HUDEP-2 (cell line): ENCODE measurements around the gene RASD1.
A peak's percentile ranks its signal among the peaks of the same experiment; 100 is the strongest.

Experiments used
- DNase-seq, 76 experiments: peaks; one replicate each; lab custom pipeline; 2025; ENCODE audit not compliant: unreplicated experiment in 76 of 76; lab: John Stamatoyannopoulos, UW

RASD1 gene

DNA sequence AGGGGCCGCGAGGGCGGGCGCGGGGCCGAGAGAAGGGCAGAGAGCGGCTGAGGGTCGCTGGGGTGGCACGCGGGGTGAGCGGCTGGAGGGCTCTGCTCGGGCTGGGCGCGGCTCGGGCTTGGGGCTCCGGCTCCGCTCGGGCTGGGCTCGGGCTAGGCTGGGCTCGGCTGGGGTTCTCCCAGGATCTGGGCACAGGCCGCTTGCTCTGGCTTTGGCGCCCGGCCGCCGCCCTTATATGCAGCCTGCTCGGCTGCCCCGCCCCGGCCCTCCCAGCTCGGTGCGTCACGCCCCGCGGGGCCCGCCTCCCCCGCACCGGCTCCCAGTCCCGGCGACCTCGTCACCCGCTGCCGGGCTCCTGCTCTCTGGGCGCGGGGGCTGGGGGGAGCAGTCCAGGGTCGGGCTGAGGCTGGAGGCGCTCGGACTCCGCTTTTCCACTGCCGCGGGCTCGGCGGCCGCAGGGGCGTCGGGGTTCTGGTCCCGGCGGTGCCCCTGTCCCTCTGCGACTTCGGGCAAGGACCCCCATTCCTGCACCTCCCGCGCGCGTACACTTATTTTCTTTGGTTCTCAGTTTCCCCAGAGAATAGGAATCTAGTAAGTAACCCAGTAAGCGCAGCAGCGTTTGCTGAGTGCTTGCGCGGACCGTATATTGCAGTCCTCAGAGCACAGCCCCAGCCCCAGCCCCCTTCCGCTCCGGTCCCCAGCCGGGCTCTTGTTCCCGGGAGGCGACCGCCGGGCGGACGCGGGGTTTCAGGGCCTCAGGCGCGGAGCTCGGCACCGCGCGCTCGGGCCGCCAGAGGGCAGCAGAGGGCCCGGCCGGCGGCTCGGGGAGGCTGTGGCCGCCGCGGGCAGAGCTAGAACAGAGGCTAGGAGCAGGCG, at the start of gene RASD1:
TSS of gene RASD1 (minus strand) at position 207 of the 876 bp plus-strand sequence. CDS start 214 bp downstream, outside the sequence.
- peak in 74 of 76 experiments; percentile 40 to 89 (median 79) for DNase-seq

- no peak for DNase-seq
Measured at GRCh38 chr17:17545984-17546383, 49.8 kb upstream of the RASD1 start.

GRCh38 chr17:17545031-17545820, 49.0 kb upstream of the RASD1 start:
- DNase-seq = no peak

DNA sequence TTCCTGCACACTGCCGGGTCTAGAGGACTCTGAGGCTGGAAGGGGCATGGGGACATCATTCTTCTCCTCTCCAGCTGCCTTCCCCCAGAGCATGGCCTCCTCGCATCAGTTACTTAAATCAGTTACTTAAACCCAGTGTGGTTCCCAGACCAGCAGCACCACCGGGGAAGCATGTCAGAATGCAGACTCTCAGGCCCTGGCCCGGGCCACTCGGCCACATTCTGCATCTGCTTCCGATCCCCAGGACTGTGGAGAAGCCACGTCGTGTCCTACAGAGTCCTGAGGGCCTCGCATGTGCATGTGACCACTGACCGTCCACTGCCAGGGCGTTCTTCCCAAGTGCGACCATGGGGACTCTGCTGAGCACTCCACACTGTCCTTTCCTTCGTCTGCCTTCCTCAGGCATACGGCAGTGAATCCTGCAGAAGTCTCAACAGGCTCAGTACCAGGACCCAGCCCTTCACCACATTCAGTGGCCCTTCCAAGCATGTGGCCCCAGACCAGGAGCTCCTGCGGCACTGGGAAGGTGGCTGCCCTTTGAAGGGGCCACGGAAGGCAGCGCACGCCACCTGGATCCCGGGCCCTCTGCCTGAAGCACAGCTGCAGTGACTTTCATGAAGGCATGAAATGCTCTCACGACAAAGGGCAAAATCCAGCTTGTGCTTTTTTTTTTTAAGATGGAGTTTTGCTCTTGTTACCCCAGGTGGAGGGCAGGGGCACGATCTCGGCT, 46.9 kb upstream of the RASD1 start:
- no peak for DNase-seq

GRCh38 chr17:17541640-17542001, 45.4 kb upstream of the RASD1 start:
- no peak for DNase-seq

DNA sequence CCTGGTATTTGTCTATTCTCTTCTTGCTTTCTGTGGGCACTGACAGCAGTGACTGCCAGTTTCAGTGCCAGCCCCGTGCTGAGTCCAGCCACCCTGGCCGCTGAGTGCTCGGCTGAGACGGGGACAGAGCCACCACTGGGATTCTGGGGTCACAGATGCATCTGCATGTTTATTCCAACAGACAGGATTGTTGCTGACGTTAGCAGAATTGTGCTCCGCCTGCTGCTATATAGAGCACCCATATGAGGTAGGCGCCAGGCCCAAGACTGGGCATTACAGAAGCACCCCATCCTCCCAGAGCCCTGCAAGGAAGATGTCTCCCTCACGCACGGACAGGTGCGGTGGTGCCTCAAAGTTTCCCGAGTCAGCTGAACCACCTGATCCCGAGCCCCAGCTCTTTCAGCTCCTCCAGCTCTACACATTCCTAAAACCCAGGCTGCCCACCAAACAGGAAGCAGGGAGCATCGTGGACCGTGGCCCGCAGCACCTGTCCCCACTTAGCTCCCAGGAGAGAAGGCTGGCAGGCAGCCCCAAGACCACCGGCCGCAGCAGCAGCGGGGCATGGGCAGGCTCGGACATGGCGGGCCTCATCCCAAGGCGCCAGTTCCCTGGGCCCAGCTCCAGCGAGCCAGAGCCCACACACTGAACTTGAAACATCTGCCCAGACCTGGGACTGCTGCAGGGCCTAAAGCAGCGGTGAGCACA, 44.9 kb upstream of the RASD1 start:
- no peak for DNase-seq

DNA sequence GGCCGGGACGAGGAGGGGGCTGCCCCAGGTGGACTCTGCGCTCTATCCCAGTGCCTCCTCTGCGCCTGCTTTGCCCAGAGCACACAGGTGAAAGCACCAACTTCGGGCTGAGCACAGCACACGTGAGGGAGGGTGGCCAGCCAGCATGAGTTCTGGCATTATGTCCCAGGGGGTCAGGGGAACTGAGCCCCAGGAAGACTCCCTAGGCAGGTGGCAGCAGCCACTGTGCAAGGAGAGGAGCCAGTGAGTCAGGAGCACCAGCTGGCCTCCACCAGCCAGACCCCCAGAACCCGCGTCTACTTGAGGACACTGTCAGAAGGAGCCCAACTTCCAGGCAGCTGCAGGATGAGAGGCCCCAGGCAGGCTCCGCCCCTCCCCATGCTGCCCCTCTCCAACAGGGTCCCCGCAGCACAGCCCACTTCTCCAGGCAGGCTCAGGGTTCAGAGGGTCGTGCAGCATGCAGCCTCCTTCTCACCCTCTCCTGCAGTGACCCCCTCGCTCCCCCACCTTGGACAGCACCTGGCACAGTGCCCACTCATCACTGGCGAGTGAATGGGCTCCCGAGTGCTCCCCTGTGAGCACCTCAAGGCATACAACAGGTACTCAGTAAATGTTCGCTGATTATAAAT, 44.2 kb upstream of the RASD1 start:
- DNase-seq = no peak

GRCh38 chr17:17539591-17539990, 43.4 kb upstream of the RASD1 start:
- DNase-seq = peak in 1 of 76 experiments; percentile 14

- no peak for DNase-seq
Measured at GRCh38 chr17:17538417-17539391, 42.5 kb upstream of the RASD1 start.

DNA sequence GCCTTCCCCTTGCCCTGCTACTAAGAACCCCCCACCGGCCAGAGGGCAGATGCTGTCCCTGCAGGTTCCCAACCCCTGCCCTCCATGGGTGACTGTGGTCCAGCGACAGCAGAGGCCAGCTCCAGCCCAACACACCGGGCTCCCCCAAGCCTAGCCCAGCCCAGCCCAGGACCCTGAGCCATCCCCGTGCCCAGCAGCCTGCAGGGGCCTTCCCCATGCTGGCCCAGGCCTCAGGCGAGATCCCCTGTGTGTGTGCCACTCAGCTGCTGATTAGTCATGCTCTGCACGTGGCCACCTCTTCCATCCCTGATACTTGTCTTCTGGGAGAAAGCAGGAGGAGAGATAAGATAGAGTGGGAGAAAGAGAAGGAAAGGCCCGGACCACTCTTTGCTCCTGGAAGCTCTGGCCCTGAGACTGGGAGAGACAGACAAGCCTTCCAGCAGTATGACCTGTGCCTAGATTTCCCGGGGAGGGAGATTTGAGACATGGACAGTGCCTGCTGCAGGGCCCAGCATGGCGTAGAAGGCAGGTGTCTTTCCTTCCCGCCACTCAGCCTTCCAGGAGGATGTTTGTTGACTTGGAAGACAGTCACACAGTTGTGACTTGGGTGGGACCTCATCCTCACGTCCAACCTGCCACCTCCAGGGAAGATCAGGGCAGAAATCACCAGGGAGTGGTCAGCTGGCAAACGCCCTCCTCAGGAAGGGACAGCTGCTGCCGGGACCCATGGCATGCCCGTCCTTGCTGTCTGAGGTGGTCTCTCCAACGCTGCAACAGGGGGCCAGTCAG, 41.3 kb upstream of the RASD1 start:
- no peak for DNase-seq

GRCh38 chr17:17536702-17537101, 40.5 kb upstream of the RASD1 start:
- DNase-seq = no peak

DNA sequence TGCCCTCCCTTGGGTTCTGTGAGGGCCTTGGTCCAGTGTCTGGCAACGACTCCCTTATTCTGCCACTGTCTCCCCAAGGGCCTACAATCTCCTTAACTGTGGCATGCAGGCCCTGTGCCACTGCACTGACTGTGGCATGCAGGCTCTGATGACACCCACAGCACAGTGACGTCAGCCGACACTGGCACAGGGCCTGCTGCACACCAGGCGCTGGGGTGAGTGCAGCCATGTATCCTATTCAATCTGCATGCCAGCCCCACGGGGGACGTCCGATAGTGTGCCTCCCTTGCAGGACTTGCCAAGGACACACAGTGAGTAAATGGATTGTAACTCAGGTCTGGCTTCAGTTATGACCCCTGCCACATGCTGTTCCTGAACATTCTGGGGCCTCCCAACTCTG, 39.8 kb upstream of the RASD1 start:
- no peak for DNase-seq

DNA sequence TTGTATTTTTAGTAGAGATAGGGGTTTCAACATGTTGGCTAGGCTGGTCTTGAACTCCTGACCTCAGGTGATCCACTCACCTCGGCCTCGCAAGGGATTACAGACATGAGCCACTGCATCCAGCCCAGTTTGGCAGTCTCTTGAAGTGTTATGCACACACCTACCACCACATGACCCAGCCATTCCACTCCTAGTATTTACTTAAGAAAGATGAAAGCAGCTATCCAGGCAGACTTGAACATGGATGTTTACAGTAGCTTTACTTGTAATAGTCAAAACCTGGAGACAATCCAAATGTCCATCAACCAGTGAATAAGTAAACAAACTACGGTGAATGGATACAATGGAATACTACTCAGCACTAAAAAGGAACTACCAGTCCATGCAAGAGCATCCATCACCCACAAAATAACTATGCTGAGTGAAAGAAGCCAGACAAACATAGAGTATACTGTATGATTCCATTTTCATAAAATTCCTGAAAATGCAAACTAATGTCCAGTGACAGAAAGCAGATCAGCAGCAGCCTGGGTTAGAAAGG, 37.8 kb upstream of the RASD1 start:
- DNase-seq = no peak

GRCh38 chr17:17532991-17533390, 36.8 kb upstream of the RASD1 start:
- DNase-seq = no peak

DNA sequence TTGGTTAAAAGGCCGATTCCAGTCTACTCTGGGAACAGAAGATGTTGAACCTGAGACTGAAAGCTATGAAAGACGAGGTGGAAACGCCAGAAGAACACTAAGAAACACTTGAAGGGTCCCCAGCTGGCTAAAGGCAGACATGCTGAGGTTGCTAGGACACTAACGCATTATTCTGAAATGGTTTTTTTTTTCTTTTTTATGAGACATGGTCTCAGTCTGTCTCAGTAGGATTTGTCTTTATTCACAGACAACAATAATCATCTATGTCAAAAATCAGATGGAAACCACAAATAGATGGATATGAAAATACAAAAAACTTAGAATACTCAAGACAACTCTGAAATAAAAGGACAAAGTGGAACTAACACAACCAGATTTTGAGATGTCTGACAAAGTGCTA, 35.0 kb upstream of the RASD1 start:
- DNase-seq = no peak

DNA sequence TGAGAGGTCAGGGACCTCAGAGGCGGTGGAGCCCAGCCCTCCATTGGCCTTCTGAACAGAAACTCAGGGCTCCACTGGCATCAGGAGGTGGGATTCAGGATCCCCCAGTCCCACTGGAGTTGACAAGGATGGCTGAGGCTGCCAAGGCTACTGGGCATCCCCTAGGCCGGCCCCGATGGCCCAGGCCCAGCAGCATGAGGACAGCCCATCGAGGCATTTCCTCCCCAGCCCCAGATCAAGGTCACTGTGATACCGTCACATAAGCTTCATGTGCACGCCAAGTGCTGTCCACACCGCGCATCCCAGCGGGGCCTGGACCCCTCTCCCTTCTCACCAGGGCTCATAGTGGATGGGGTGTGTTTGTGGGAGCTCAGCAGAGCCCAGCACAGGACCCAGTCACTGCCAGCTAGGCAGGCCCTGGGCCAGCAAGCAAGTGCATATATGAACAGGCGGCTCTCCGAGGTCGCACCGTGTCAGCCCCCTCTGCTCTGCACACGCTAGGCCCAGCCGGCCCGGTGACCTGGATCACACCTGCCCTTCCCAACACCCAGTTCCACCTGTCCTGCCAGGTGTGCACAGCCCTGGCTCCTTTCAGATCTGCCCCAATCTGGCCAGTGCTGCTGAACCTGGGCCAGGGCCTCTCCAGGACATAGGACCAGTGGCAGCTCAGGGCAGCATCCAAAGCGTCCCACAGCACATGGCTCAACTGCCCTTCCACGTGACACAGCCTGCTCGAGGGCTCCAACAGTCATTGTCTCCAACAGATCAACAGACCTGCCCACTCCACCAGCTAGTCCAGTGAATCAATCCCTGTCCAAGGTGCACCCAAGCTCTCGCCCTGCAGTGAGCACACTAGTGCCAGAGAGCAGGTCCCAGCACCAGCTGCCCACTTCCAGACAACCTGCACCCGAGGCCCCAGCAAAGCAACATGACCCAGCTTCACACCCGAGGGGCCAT, 32.8 kb upstream of the RASD1 start:
- no peak for DNase-seq
